Panc1 (cell line): Measurements from ENCODE around the gene MAIP1. TPM values are rescaled to one million over a fixed set of nuclear protein-coding genes. Genes with fewer than 3 reads are reported as not detected.

Source experiments
- ATAC-seq: fragments of 200-7000 bp; cut with Tn5 transposase; 2 replicates; pipeline ENCODE4 v1.9.1; 2020; ENCODE audit warnings: mild to moderate bottlenecking, moderate library complexity
- BruUV-seq: library from RNA; stranded (reverse); fragments of 400-500 nt; replicated peaks from 2 replicates; lab custom pipeline; 2021; lab: Mats Ljungman, UMichigan
- CTCF ChIA-PET: fragments of 300-600 bp; sonication (Branson Sonifier 250); formaldehyde crosslinking; loops from one replicate; lab custom pipeline; 2022; ENCODE audit warnings: antibody characterized with exemption; lab: Charles Lee
- POLR2A ChIA-PET: fragments of 300-600 bp; sonication (Branson Sonifier 250); formaldehyde crosslinking; loops from one replicate; lab custom pipeline; 2022; ENCODE audit warnings: antibody characterized with exemption; lab: Charles Lee
- DNase-seq: peaks from one replicate; pipeline ENCODE4 v3.0.0-alpha.2; 2010; ENCODE audit warnings: low read depth, low spot score
- H3K27ac ChIP-seq: 2 replicates; pipeline ENCODE4 v1.5.1; 2011; ENCODE audit warnings: mild to moderate bottlenecking, low read length, inconsistent platforms
- H3K27me3 ChIP-seq: fragments of 200-500 bp; sonication (Bioruptor generic); 2 replicates; pipeline ENCODE4 v1.6.0; 2014; ENCODE audit warnings: low read length, inconsistent platforms; ENCODE audit not compliant: control insufficient read depth, insufficient read depth
- H3K36me3 ChIP-seq: fragments of 200-500 bp; sonication (Bioruptor generic); 2 replicates; pipeline ENCODE4 v1.5.1; 2014; ENCODE audit warnings: inconsistent platforms, mild to moderate bottlenecking, low read length, moderate library complexity; ENCODE audit not compliant: control insufficient read depth, insufficient read depth
- H3K4me1 ChIP-seq: 2 replicates; pipeline ENCODE4 v1.5.1; 2011; ENCODE audit warnings: inconsistent platforms, mild to moderate bottlenecking, low read length, moderate library complexity; ENCODE audit not compliant: control insufficient read depth, insufficient read depth
- H3K4me3 ChIP-seq, 2 experiments: 2 replicates each; pipeline ENCODE4 v1.5.1; 2011 to 2012; ENCODE audit warnings: low read depth in 2 of 2, low read length in 2 of 2, mild to moderate bottlenecking in 2 of 2, inconsistent platforms in 1 of 2, moderate library complexity in 1 of 2
- H3K9me3 ChIP-seq: fragments of 200-500 bp; sonication (Bioruptor generic); 2 replicates; pipeline ENCODE4 v1.5.1; 2014; ENCODE audit warnings: low read depth, mild to moderate bottlenecking, inconsistent platforms, low read length, moderate library complexity; ENCODE audit not compliant: control insufficient read depth, insufficient read depth
- POLR2AphosphoS5 ChIP-seq: IDR thresholded peaks from 2 replicates; pipeline ENCODE4 v1.6.1; 2012; ENCODE audit warnings: mild to moderate bottlenecking, low read depth, low read length, moderate library complexity
- SIN3A ChIP-seq: IDR thresholded peaks from 2 replicates; pipeline ENCODE4 v1.6.1; 2012; ENCODE audit warnings: low read depth, mild to moderate bottlenecking, low read length, moderate library complexity, borderline replicate concordance; ENCODE audit not compliant: insufficient read depth
- TCF7L2 ChIP-seq: IDR thresholded peaks from 2 replicates; pipeline ENCODE4 v1.6.1; 2011; ENCODE audit warnings: mild to moderate bottlenecking, low read depth, low read length, inconsistent platforms
- in situ Hi-C: cut with HindIII; loops from 2 replicates; pipeline ENCODE4 v1.10.0; 2016; ENCODE audit warnings: low sequenced_read_pairs, low pct_unique_long_range_greater_than_20kb
- intact Hi-C: fragments of 100-400 bp; cut with micrococcal nuclease; formaldehyde crosslinking; loops from one replicate; pipeline ENCODE4 v1.10.0; 2022; ENCODE audit not compliant: unreplicated experiment
- total RNA-seq: library from RNA; stranded (reverse); gene quantifications from one replicate; pipeline ENCODE4 v1.2.1, GENCODE V29; 2021; ENCODE audit not compliant: unreplicated experiment
- TF ChIP-seq, protein P1 (sequence below): fragments of 450-650 bp; IDR thresholded peaks from 2 replicates; pipeline ENCODE4 v1.5.1; 2017; ENCODE audit warnings: mild to moderate bottlenecking
- TF ChIP-seq, protein P2 (sequence below), 2 experiments: IDR thresholded peaks; 2 replicates each; pipeline ENCODE4 v1.6.1; 2011 to 2012; ENCODE audit warnings: low read depth in 2 of 2, control low read depth in 1 of 2, low read length in 1 of 2, mild to moderate bottlenecking in 1 of 2, moderate library complexity in 1 of 2; ENCODE audit not compliant: insufficient read depth in 1 of 2

MAIP1 gene
- total RNA-seq, 1 experiment from 2014 or later = 20.9 TPM

GRCh38 chr2:199991691-199992090 is 36.3 kb downstream of the MAIP1 start:
- POLR2A ChIA-PET = no interaction called here
- BruUV-seq = no TSS peak
- no peak for DNase-seq
- CTCF ChIA-PET = no interaction called here
- Histone ChIP-seq H3K9me3 (no peaks in the 10 kb centered on the region), H3K27me3 (no peaks in the 10 kb centered on the region), H3K4me1 (no peaks in the 10 kb centered on the region), H3K4me3 (no peak overlapping the region), H3K27ac (no peak overlapping the region), H3K36me3 (no peaks in the 10 kb centered on the region)
- ATAC-seq = no peak
- in situ Hi-C loops (no loop called here), intact Hi-C loops (no loop called here)
- TF ChIP-seq POLR2AphosphoS5 (no peak), SIN3A (no peak), TCF7L2 (no peak)
- TF ChIP-seq, protein P1, sequence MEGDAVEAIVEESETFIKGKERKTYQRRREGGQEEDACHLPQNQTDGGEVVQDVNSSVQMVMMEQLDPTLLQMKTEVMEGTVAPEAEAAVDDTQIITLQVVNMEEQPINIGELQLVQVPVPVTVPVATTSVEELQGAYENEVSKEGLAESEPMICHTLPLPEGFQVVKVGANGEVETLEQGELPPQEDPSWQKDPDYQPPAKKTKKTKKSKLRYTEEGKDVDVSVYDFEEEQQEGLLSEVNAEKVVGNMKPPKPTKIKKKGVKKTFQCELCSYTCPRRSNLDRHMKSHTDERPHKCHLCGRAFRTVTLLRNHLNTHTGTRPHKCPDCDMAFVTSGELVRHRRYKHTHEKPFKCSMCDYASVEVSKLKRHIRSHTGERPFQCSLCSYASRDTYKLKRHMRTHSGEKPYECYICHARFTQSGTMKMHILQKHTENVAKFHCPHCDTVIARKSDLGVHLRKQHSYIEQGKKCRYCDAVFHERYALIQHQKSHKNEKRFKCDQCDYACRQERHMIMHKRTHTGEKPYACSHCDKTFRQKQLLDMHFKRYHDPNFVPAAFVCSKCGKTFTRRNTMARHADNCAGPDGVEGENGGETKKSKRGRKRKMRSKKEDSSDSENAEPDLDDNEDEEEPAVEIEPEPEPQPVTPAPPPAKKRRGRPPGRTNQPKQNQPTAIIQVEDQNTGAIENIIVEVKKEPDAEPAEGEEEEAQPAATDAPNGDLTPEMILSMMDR = no peak
- TF ChIP-seq, protein P2, sequence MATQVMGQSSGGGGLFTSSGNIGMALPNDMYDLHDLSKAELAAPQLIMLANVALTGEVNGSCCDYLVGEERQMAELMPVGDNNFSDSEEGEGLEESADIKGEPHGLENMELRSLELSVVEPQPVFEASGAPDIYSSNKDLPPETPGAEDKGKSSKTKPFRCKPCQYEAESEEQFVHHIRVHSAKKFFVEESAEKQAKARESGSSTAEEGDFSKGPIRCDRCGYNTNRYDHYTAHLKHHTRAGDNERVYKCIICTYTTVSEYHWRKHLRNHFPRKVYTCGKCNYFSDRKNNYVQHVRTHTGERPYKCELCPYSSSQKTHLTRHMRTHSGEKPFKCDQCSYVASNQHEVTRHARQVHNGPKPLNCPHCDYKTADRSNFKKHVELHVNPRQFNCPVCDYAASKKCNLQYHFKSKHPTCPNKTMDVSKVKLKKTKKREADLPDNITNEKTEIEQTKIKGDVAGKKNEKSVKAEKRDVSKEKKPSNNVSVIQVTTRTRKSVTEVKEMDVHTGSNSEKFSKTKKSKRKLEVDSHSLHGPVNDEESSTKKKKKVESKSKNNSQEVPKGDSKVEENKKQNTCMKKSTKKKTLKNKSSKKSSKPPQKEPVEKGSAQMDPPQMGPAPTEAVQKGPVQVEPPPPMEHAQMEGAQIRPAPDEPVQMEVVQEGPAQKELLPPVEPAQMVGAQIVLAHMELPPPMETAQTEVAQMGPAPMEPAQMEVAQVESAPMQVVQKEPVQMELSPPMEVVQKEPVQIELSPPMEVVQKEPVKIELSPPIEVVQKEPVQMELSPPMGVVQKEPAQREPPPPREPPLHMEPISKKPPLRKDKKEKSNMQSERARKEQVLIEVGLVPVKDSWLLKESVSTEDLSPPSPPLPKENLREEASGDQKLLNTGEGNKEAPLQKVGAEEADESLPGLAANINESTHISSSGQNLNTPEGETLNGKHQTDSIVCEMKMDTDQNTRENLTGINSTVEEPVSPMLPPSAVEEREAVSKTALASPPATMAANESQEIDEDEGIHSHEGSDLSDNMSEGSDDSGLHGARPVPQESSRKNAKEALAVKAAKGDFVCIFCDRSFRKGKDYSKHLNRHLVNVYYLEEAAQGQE (IDR thresholded peaks at IDR 0.05; ENCODE audit: insufficient read depth in 1 of 2, low read depth in 2 of 2, low read length in 1 of 2) = no peak

DNA sequence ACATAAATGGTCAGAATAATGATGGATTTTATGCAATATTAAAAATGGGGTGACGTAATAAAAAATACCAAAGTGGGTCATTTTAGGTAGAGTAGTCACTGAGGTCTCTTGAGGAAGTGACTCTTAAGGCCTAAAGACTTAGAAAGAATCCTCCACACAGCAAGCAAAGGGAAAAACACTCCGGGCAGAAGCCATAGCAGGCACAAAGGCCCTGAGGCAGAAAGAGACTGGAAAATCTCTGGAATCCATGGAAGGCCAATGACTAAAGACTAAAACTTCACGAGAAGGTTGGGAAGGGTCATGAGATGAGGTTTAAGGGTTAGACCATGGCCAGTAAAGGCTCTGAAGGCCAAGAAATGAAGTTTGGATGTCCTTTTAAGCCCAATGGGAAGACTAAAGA is 36.9 kb downstream of the MAIP1 start:
- CTCF ChIA-PET = no interaction called here
- Histone ChIP-seq H3K27ac (no peak overlapping the region), H3K4me3 (no peak overlapping the region), H3K4me1 (no peaks in the 10 kb centered on the region), H3K27me3 (no peaks in the 10 kb centered on the region), H3K9me3 (no peaks in the 10 kb centered on the region), H3K36me3 (no peaks in the 10 kb centered on the region)
- no peak for DNase-seq
- TF ChIP-seq, protein P2 (IDR thresholded peaks at IDR 0.05; ENCODE audit: insufficient read depth in 1 of 2, low read depth in 2 of 2, low read length in 1 of 2) = no peak
- TF ChIP-seq, protein P1 = no peak
- in situ Hi-C loops = no loop called here
- POLR2A ChIA-PET = no interaction called here
- BruUV-seq = no TSS peak
- intact Hi-C loops = no loop called here
- ATAC-seq = no peak
